A204.1 (cell line): ENCODE data around the gene RNF217.
"Not testable (repeated sequence)": the region's sequence is repeated elsewhere in the genome, so short reads cannot be mapped to it uniquely, and the experiment has no call there.

Experiments
- FAIRE-seq: peaks from 2 replicates; lab custom pipeline; 2012; peaks lifted over from hg19 to GRCh38; lab: Jason Lieb, UNC

RNF217 gene

DNA sequence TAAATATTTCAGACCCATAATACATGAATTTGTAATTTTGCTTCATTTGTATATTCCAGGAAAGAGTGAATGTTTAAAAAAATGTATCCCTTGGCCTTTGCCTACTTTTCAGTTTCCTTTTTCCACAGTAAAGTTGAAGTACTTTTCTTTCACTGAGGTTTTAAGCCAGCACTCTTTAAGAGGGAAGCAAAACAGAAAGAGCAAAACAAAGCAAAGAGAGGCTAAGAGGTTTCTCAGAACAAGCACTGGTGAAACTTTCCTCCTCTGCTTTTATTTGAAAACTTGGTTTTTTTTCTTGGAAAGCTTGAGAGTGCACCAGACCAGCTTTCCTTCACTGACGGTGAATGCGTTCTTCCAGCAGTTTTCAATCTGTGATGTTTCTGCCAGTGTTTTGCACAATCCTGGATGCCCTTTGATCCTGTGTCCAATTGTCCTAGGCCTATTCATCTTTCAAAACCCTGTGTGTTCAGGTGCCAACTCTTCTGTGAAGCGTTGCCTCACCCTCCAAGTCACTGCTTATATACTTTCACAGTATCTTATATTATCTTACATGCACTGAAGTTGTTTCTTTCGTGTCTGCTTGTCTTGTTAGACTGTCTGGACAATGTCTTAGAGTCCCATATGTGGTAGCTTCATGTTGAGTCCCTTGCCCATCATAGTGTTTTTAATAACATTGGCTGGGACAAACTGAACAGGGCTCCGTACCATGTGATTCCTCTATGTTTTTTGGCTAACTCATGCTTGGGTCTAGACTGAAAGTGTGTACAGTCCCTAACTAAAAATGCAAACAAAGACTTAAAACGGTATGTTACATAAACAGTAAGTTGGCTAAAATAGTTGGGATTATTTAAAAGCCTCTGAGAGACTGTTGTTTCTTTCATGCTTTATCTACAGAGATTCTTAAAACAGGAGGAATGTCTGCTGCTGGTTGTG lies 1.9 kb downstream of the RNF217 start:
- no peak for FAIRE-seq

DNA sequence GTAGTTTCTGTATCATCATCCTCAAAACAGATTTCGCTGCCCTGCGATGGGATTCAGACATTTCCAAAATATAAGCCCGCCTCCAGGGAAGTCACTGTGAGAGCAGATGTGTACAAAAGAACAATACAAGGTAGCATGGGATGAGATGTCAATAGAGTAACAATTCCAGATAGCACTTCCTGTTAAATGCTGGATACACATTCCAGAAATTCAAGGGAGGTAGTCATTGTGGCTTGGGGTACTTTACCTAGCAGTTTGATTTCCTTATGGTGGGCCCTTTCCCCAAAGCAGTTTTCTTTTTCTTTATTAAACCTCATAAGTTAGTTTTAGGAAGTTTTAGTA lies 2.5 kb downstream of the RNF217 start:
- FAIRE-seq, result no peak

DNA sequence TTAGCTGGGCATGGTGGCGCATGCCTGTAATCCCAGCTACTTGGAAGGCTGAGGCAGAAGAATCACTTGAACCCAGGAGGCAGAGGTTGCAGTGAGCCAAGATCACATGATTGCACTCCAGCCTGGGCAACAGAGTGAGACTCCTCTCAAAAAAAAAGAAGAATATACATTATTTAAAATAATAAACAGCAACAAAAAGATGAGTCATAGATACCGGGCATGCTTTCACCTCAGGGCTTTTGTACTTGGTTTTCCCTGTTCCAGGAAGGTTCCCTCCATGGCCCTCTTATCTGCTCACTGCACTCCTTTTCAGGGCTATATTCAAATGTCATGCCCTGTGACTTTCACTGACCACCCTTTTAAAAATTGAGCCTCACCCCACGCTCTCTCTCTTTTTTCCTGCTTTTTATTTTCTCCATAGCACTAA lies 3.2 kb downstream of the RNF217 start:
- not testable (repeated sequence) for FAIRE-seq

DNA sequence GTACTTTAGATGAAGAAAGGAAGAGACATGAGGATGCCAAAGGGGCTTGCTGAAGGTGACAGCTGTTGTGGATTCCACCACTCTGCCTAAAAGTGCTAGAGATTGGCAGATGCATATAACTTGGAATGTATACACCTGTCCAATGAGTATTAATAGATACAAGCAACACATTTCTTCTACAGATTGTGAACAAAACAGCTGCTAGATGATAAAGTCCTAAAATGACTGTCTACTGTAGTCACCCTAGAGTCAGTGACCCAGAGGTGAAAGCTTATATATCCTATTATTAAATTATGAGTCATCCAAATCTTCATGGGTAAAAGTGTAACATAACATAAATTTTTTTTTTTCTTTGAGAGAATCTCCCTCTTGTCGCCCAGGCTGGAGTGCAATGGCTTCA lies 5.2 kb downstream of the RNF217 start:
- no peak for FAIRE-seq

DNA sequence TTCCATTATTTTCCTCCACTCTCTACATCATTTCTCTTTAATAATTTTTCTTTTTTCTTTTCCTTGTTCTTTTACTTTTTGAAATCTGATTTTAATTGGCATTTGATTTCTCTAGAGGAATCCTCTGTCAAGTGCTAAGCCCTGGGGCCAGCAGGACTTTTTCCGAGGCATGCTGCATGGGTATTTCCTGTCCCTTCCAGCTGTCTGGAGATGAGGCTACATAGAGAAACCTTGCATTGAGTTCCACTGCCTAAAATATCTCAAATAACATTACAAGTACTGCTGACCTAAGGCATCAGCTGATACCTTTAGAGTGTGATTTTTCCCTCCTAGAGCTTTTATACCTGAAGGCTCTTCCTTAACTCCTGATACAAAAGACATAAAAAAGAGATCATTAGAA lies 6.2 kb downstream of the RNF217 start:
- no peak for FAIRE-seq

DNA sequence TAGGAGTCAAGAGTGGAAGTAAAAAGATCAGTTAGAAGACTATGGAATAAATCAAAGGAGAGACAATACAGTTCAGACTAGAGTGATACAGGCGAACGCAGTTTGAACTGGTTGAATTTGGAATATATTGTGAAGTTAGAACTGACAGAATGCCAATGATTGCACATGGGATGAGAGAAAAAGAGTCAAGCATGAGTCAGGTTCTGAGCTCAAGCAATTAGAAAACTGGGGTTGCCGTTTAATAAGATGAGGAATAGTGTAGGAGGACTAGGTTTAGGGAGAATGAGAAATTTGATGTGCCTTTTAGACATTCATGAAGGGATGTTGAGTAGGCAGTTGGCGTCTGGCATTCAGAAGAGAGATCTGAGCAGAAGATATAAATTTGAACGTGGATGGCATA lies 8.0 kb downstream of the RNF217 start:
- no peak for FAIRE-seq

DNA sequence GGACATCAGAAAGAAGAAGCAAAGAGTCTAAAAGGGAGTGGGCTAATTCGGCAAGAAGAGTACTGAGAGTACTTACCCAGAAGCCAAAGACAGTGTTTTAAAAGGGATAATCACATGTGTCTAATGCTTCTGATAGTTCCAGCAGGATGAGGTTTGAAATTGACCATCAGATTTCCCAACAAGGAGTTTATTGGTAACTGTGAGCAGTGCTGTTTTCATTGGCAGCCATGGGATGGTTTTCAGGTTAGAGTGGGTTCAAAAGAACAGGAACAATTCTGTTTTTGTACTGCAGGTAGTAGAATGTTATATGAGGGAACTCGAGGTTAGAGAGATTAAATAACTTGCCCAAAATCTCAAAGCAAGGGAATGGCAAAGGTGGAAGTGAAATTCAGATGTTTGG lies 8.5 kb downstream of the RNF217 start:
- no peak for FAIRE-seq

DNA sequence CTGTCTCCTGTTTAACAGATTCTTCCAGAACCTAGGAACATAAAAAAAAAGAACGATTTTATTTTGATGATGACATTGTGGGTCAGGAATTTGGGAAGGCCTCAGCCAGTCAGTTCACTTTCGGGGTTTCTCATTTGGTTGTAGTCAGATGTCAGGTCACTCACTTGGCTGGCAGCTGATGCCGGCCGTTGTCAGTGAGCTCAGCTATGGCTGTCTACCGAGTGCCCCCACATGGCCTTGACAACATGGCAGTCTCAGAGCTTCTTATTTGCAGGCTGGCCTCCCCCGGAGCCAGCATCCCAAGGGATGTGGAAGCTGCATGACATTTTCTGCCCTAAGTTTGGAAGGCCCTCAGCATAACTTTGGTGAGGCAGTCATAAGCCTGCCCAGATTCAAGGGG lies 11.5 kb downstream of the RNF217 start:
- FAIRE-seq, result no peak

DNA sequence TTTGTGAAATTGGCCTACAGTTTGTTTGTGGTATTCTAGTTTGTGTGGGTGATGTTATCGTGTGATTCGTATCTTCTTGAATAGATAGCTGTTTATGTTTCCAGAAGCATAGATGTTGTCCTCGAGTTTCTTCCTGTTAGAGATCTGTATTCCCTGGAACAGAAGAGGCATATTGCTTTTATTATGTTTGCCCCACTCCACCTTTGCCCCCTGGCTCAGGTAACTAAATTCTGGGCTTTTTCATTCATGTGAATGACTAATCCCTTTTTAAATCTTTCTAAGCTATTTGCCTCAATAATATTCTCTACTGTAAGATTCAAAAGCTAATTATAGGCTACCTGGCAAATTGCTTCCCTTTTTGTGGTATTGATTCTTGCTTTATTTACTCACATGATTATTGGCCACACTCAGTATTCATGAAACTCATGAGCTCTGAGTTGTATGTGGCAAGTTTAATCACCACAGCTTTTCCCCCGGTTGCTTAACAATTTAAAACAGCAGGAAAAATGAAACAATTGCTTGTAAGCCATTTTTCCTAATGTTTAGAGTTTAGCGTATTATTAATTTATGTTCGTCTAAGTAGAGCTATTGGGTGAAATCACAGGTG lies 12.6 kb downstream of the RNF217 start:
- no peak for FAIRE-seq

DNA sequence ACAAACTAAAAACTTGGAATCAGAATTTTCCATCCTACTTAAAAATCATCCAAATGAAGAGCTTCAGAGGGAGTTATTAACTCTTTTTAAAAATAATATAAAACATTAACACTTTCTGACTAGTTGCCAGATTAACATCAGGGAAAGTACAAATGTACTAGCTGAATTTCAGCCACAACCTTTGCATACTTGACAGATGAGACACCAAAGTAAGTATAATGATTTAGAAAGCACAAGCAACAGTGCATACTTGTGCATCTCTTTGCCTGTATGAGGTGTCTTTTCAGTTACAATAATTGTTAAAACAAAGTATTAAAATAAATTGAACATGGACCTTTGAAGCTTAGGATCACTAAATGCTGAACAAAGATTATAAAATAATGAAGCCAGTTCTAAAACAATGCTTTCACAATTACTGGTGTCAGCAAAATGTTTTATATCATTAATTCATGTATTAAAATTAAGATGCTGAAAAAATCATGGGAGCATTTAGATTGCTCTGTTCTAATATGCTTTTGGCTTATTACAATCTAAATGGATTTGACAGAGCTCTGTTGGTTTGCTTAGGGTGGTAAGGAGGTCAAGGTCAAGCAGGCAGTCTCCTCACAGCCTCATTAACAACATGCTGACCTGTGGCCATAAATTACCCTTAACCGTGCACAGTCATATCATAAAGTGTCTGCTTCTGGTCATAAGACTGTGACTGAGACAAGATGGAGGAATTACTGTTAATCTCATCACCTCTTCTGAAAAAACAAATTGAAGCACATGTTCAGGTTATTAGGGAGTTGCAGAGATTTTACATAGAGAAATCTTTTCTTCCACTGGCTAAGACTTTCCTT lies 15.1 kb downstream of the RNF217 start:
- FAIRE-seq, result no peak

DNA sequence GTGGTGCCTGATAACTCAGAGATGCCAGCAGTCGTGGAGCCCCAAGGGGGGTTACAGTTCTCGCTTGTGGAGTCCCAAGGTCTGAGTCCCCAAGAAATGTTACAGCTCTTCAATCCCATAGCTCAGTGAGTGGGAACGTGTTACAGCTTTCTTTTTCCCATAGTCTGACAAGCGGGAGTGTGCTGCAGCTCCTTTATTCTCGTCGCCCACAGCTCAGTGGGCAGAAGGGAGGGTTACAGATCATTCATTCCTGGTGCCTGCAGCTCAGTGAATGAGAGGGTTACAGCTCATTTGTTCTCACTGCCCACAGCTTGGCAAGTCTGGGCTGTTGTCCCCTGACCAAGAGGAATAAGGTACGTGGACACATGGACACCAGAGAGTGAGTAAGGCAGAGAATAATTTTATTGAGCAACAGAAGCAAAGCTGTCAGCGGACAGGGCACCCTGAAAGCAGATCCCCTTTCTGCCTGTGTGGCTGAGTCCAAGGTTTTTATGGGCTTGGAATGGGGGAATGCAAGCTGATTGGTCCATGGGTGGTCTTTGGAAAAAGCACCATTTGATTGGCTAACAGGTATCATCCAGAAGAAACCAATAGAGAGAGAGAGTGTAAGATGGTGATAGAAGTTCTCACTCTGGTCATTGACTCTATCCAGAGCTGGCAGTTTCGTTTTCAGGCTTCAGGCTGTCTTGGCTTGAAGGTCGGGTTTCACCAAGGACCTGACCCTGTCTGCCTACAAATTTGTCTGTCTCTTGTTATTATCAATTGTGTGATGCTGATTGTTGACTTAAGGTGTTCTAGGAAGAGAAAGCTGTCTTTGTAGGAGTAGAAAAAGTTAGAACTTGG lies 16.4 kb downstream of the RNF217 start:
- FAIRE-seq, result no peak

DNA sequence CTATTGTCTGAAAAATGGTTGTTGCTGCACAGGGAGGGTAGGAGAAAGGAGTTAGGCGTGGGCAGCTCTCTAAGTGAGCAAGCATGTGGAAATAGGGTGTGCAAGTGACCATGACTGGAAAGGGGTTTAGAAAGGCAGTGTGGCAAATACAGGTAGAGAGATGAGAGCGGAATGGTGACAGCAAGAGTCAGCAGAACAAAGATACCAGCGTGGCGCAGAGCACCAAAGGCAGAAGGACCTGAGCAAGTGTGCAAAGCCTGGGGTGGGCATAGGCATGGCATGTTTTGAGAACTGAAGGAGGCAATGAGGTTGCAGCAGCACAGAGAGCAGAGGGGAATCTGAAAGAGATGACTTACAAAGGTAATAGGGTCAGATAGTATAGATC lies 17.0 kb downstream of the RNF217 start:
- FAIRE-seq, result no peak

DNA sequence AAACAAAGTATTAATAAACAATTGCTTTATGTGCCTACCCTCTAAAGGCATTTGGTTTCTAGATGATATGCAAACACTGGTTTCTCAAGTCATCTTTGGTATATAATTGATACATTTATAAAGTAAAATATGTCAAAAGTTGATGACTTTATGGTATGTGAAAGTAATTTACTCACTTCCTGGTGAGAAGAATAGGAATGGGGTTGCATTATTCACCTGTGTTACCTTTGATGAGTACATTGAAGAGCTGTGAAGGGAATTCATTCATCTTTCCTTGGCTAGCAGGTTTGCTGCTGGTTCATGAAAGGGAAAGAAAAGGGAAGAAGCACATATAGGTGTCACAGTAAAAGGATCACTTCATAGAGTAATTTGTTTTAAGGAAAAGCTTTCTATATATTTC lies 20.4 kb downstream of the RNF217 start:
- no peak for FAIRE-seq

DNA sequence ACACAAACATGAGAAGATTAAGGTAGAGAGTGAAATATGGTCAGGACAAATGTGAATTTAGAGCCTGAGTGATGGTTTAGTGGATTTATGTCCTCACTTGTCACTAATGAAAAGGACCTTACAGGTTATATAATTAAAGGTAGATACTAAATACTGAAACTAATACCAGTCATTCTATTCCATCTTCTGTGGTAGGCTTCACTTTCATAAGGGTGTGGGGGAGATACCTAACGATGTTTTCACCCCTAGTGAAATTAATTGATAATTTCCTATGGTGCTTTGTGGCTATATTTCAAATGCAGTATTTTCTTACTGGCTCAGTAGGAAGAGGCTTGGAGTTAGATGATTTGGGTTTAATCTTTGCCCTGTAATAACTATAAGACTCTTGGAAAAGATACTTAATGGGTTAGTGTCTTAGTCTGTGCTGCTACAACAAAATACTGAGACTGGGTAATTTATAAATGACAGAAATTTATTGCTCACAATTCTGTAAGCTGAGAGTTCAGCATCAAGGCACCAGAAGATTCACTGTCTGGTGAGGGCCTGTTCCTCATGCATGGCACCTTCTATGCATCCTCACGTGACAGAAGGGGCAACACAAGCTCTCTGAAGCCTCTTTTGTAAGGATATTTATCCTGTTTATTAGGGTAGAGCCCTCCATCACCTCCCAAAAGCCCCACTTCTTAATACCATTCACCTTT lies 21.3 kb downstream of the RNF217 start:
- no peak for FAIRE-seq

DNA sequence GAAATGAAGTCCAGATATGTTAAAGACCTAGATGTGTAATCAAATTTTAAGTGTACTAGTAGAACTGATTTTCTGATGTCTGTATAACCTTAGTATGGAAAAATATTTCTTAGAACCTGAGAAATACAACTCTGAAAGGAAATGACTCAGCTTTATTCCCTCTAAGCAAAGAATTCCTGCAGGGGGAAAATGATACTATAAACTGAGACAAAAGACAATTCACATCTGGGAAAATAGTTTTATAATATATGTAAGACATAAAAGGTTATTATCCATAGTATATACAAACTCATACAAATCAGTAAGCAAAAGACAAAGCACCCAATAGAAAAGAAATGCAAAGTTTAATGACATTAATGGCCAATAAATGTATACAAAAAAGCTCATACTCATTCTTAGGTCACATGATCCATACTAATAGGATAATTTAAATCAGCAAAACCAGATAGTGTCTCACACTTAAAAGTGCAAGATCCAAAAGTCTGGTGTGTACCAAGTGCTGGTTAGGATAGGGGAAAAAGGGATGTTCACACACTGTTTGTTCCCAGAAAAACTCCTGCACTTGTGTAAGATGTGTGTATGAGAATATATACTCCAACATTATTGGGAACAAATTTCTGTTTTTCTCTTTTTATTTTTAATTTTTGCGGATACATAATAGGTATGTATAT lies 22.6 kb downstream of the RNF217 start:
- no peak for FAIRE-seq

DNA sequence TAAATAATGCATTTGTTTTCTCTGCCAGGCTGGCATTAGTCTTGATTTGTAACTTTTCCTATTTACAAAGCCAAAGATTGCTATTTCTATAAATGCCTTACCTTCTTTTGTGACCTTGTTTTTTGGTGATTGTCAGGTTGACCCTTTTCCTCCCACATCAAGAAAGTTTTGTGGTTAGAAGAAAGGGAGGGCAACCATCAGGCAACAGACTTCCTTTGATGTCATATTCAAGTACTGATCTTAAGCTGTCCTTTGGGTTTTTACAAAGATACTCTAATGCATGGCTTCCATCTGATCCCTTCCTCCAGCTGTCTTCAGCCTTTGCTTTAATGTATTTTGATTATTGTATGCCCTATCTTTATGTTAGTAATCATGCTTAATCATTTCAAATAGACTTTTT lies 23.9 kb downstream of the RNF217 start:
- no peak for FAIRE-seq

DNA sequence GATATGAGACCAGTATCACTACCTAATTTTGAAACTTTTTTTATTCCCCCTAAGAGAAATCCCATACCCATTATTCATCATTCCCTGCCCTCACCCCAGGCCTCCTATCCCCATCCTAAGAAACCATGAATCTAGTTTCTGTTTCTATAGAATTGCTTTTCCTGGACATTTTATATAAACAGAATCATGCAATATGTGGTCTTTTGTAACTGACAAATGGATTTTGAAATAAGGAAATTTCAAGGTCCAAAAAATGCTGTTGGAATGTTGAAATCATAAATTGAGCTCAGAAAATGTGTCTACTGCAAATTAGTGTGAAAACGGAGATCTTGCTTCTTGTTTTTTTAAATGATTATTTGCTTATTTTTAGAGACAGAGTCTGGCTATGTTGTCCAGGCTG lies 25.1 kb downstream of the RNF217 start:
- FAIRE-seq, result no peak

DNA sequence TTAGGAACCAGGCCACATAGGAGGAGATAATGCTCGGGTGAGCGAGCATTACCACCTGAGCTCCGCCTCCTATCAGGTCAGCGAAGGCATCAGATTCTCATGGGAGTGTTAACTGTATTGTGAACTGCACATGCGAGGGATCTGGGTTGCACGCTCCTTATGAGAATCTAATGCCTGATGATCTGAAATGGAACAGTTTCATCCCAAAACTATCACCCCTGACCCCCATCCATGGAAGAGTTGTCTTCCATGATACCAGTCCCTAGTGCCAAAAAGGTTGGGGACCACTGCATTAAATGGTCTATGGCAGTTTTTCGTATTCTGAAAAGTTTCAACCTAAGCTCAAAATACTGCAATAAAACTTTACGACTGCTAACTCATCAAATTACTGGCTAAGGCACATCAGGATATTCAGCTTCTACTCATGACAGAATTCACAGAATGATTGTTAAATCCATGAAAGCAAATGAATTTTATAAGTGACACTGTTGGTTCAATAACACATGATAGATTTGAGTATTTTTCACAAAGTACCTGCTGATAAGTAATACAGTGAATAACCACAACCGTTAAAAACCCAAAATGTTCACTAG lies 25.9 kb downstream of the RNF217 start:
- FAIRE-seq, result no peak

DNA sequence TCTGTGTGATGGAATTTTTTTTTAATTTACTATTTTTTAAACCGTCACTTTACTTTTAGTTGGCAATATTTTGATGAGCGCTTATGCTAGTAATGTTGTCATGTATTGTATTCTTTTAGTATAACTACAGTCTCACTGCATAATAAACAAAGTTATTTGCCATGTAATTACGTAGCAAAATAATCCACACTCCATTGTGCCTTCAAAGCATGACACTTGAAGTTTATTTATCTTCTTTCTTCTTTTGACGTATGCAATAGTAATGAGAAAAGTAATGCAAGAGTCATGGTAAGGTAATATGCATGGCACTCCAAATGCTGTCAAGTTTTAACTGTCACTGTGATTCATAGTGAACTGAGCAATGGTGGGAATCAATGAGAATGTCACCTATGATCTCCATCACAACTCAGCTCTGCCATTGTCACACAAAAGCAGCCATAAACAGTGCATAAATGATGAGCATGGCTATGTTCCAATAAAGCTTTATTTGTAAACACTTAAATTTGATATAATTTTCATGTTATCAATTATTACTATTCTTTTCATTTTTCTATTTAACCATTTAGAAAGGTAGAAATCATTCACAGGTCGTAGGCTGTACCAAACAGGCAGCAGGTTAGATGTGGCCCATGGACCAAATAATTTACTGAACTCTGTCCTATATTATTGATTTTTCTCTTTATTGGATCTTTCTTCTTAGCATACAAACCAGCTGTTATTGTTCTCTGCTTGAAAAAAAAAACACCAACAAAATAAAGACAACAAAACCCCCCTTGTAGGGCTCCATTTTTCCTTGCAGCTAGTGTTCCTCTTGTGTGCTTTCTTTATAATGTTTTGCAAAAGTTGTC lies 27.1 kb downstream of the RNF217 start:
- FAIRE-seq, result no peak

DNA sequence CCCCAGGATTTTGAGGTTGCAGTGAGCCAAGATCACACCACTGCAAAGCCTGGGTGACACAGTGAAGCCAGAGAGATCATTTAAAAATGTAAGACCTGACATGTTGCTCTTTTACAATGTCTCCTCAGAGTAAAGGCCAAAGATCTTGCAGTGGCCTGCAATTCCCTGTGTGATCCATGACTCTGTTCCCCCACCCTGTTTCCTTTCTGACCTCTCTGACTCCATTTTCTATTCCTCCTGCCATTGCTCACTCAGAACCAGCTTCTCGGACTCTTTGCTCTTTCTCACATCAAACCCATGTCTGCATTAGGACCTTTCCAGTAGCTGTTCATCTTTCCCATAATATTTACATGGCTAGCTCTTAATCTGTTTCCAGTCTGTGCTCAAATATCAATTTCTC lies 28.8 kb downstream of the RNF217 start:
- FAIRE-seq, result no peak
